Adrenal gland (tissue), 5 donors: ENCODE measurements around the gene GPBAR1.

Experiments
- POLR2A ChIP-seq, 2 donors: fragments of 450-650 bp; IDR thresholded peaks; one replicate each; pipeline ENCODE4 v1.6.1; 2017; ENCODE audit warnings: antibody characterized with exemption in 2 of 2, mild to moderate bottlenecking in 2 of 2, moderate library complexity in 1 of 2
- TF ChIP-seq, protein P1 (sequence below), 6 experiments: fragments of 450-650 bp in 4 of 6; fragments of 200-600 bp in 2 of 6; sonication (generic) in 1 of 6; IDR thresholded peaks; 1 replicate in 5 of 6; 2 replicates in 1 of 6; pipeline versions ENCODE4 v1.5.1 to v1.8.0; 2016 to 2021; ENCODE audit warnings: antibody characterized with exemption in 6 of 6, mild to moderate bottlenecking in 2 of 6, moderate library complexity in 1 of 6
- donor health status: DM: no; HTN: no; CAD: no.

DNA sequence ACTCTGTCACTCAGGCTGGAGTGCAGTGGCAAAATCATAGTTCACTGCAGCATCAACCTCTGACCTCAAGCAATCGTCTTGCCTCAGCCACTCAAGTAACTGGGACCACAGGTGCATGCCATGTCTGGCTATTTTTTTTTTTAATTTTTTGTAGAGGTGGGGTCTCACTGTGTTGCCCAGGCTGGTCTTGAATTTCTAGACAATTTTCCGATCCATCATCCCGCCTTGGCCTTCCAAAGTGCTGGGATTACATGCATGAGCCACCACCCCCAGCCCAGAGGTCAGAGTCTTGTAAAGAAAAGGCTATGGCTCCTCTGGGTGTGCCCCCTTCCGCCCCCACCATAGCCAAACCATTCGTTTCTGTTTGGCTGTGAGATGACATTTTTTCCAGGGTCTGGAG, 44.6 kb downstream of the GPBAR1 start:
- TF ChIP-seq, protein P1, sequence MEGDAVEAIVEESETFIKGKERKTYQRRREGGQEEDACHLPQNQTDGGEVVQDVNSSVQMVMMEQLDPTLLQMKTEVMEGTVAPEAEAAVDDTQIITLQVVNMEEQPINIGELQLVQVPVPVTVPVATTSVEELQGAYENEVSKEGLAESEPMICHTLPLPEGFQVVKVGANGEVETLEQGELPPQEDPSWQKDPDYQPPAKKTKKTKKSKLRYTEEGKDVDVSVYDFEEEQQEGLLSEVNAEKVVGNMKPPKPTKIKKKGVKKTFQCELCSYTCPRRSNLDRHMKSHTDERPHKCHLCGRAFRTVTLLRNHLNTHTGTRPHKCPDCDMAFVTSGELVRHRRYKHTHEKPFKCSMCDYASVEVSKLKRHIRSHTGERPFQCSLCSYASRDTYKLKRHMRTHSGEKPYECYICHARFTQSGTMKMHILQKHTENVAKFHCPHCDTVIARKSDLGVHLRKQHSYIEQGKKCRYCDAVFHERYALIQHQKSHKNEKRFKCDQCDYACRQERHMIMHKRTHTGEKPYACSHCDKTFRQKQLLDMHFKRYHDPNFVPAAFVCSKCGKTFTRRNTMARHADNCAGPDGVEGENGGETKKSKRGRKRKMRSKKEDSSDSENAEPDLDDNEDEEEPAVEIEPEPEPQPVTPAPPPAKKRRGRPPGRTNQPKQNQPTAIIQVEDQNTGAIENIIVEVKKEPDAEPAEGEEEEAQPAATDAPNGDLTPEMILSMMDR (IDR thresholded peaks at IDR 0.05), result no peak
- no peak for TF ChIP-seq POLR2A (IDR thresholded peaks at IDR 0.05)
